Measurements from ENCODE around the gene PAFAH1B2.
A peak's percentile ranks its signal among the peaks of the same experiment; 100 is the strongest.
"Not testable (repeated sequence)": the region's sequence is repeated elsewhere in the genome, so short reads cannot be mapped to it uniquely, and the experiment has no call there.

Gene PAFAH1B2

GRCh38 chr11:117128289-117128688 is 15.8 kb upstream of the PAFAH1B2 start:
- no peak for DNase-seq

GRCh38 chr11:117130396-117130795 is 13.7 kb upstream of the PAFAH1B2 start:
- not testable (repeated sequence) for DNase-seq

- no peak for DNase-seq
Measured at GRCh38 chr11:117130879-117131278, 13.2 kb upstream of the PAFAH1B2 start.

GRCh38 chr11:117134431-117134830 is 9.7 kb upstream of the PAFAH1B2 start:
- DNase-seq, result no peak

- DNase-seq, result not testable (repeated sequence)
Measured at GRCh38 chr11:117134979-117135378, 9.1 kb upstream of the PAFAH1B2 start.

- DNase-seq, result not testable (repeated sequence)
Measured at GRCh38 chr11:117137223-117138086, 6.6 kb upstream of the PAFAH1B2 start.

GRCh38 chr11:117143390-117143789 is 697 bp upstream of the PAFAH1B2 start:
- DNase-seq, result peak; percentile 32

GRCh38 chr11:117144477-117145392 is 648 bp downstream of the PAFAH1B2 start:
- peak; percentile 20 for DNase-seq

GRCh38 chr11:117145393-117145761 is 1.3 kb downstream of the PAFAH1B2 start:
- DNase-seq, result no peak

- no peak for DNase-seq
Measured at GRCh38 chr11:117146521-117146920, 2.4 kb downstream of the PAFAH1B2 start.

GRCh38 chr11:117152066-117152465 is 8.0 kb downstream of the PAFAH1B2 start:
- no peak for DNase-seq

GRCh38 chr11:117154468-117154867 is 10.4 kb downstream of the PAFAH1B2 start:
- no peak for DNase-seq

GRCh38 chr11:117157507-117157906 is 13.4 kb downstream of the PAFAH1B2 start:
- no peak for DNase-seq

GRCh38 chr11:117159892-117160291 is 15.8 kb downstream of the PAFAH1B2 start:
- no peak for DNase-seq

GRCh38 chr11:117160826-117161225 is 16.7 kb downstream of the PAFAH1B2 start:
- no peak for DNase-seq

- DNase-seq, result no peak
Measured at GRCh38 chr11:117166491-117166890, 22.4 kb downstream of the PAFAH1B2 start.

- no peak for DNase-seq
Measured at GRCh38 chr11:117169736-117170135, 25.6 kb downstream of the PAFAH1B2 start.

- DNase-seq, result no peak
Measured at GRCh38 chr11:117170210-117170609, 26.1 kb downstream of the PAFAH1B2 start.

GRCh38 chr11:117171007-117171403 is 26.9 kb downstream of the PAFAH1B2 start:
- DNase-seq, result no peak

- DNase-seq, result no peak
Measured at GRCh38 chr11:117171404-117172061, 27.4 kb downstream of the PAFAH1B2 start.

- no peak for DNase-seq
Measured at GRCh38 chr11:117172724-117173421, 28.8 kb downstream of the PAFAH1B2 start.

- DNase-seq, result no peak
Measured at GRCh38 chr11:117175104-117175503, 31.0 kb downstream of the PAFAH1B2 start.

- DNase-seq, result no peak
Measured at GRCh38 chr11:117175781-117176180, 31.7 kb downstream of the PAFAH1B2 start.
